HG02938 (cell line): ENCODE results near the gene C9orf50.

Source experiments
- ATAC-seq: cut with Tn5 transposase; IDR thresholded peaks from one replicate; pipeline ENCODE4 v1.9.1; 2021; ENCODE audit warnings: mild to moderate bottlenecking, moderate library complexity; ENCODE audit not compliant: unreplicated experiment

The C9orf50 gene

DNA sequence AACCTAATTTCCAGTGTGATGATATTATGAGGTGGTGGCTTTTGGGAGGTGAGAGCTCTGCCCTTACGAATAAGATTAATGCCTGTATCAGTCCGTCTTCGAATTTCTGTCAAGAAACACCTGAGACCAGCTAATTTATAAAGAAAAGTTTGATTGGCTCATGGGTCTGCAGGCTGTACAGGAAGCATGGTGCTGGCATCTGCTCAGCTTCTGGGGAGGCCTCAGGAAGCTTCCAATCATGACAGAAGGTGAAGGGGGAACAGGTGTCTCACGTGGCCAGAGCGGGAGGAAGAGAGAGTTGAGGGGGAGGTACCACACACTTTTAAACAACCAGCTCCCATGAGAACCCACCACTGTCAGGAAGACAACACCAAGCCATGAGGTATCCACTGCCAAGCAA, 46.9 kb downstream of the C9orf50 start:
- ATAC-seq: no peak

DNA sequence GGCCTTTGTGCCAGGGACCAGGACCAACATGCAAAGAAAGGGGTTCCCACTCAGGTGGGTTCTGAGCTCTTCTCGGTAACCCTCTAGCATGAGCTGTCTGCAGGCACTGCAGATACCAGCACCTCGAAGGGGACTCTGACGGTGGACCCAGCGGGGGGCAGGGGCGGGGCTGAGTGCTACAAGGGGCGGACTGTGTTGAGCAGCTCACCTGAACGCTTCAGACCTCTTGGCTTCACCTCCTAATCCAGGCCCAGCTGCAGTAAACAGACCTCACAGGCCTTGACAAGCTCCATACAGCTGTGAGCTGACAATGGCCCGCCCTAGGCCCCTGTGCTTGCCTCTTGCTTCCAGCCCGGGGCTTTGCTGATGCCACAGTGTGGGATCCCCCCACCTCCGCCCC, 48.4 kb downstream of the C9orf50 start:
- ATAC-seq: no peak

DNA sequence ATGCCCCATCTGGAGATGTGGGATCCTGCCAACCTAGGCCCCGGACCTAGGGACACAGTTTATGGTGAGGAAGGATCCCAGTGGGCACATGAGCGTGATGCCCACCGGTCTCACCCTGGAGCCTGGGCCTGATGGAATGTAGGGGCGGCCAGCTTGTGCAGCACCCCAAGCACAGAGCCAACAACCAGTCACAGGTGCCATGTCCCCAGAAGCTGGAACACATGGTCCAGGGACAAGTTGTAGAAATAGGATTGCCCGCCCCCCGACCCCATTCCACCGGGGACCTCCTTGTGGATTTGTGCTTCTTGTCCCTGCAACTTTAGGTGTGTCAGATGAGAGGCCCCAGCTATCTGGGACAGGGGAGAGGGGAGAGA, 48.9 kb downstream of the C9orf50 start:
- ATAC-seq: no peak

DNA sequence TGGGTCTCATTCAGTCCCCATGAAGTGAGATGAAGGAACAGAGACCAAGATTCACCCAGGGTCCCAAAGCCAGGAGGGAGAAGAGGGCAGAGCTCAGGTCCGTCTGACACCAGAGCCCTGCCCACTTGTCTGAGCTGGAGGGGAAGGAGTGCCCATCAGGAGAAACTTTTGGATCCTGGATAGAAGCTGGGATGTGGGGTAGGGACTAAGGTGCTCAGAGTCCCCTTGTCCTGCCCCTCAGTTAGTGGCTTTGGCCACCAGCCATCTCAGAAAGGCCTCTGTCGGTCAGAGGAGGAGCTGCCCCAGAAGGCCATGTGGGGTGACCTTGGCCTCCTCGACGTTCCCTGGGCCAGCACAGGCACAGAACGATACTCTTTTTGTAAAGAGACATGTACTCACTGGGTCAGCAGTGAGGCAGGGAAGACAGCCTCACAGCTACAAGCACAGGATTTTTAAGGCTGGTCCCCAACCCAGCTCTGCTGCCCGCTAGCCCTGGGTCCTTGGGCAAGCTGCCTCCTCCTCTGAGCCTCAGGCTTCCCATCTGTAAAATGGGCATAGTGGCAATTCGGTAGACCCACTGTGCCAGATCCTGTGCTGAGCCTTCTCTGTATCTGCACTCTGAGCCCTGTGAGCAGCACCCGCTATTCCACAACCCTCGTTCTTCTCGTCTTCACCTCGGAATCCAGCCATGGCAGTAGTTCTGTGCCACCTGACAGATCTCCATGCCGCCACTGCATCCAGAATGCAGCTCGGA, 49.4 kb downstream of the C9orf50 start:
- no peak for ATAC-seq

DNA sequence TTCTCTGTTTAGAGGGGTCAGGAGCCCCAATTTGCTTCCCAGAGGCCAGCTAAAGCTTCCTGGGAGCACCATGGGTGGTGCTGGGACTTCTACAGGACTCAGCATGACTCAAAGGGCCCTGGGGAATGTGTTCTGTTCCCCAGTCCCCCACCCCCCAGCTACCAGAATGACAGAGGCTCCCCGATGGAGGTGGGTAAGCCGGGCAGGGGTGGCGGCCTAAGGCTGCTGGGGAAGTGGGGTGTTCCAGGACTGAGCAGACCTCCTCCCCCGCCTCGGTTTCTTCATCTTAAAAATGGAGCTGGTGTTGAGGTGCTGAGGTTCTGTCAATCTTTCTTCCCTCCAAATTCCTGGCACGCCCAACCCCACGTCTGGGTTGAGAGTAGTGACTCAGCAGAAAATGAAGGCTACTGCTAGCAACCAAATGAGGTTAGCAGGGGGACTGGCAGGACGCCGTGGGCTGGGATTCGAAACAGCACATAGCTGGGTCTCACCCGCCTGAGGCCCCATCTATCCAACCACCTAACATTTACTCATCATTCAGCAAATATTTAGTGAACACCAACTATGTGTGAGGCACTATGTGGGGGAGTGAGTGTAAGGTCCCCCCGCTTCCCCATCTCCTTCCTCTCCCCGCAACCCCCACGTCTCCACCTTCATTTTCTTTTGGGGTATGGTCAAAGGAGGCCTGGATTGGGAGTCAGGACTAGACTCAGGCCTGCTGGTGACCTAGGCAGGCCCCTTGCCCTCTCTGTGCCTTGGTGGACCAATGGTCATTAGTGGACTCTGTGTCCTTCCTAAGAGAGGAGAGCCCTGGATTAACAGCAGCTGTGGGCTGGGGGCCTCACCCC, 50.2 kb downstream of the C9orf50 start:
- ATAC-seq: no peak

GRCh38 chr9:129569502-129570449, 51.1 kb downstream of the C9orf50 start:
- no peak for ATAC-seq

DNA sequence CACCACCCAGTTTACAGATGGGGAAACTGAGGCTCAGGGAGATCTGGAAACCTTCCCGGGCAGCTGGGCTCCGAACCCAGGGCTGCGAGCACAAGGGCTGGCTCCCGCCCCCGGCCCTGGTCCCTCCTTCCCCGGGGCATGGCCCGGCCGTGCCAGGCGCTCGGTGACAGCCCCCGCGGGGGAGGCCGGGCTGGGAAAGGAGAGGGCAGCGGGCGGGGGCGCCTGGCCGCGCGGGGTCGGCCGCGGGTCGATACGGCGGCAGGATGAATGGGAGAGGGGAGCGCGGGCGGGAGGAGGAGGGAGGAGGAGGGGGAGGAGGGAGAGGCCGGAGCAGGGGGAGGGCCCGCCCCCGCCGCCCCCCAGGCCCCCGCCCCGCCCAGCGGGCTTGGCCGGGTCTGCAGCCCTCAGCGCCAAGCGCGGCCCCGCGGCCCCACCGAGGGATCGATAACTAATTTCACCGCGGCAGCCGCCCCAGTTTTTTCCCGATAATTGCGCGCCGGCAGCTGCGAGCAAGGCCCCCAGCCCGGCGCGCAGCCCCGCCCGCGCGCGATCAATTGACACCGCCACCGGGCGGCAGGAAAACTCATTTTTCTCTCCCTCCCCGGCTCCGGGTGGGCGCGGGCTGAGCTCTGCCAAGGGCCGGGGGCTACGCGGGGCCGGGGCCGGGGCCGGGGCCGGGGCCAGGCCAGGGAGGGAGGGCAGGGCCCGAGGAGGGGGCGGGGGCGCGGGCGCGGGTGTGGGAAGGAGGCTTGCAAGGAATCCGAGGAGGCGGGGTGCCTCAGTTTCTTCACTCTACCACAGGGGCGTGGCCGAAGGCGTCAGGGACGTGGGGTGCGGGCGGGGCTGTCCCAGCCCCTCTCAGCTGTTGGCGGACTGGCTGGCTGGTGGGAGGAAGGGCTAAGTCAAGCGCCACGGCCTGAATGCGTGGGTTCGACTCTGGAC, 52.1 kb downstream of the C9orf50 start:
- ATAC-seq: no peak

DNA sequence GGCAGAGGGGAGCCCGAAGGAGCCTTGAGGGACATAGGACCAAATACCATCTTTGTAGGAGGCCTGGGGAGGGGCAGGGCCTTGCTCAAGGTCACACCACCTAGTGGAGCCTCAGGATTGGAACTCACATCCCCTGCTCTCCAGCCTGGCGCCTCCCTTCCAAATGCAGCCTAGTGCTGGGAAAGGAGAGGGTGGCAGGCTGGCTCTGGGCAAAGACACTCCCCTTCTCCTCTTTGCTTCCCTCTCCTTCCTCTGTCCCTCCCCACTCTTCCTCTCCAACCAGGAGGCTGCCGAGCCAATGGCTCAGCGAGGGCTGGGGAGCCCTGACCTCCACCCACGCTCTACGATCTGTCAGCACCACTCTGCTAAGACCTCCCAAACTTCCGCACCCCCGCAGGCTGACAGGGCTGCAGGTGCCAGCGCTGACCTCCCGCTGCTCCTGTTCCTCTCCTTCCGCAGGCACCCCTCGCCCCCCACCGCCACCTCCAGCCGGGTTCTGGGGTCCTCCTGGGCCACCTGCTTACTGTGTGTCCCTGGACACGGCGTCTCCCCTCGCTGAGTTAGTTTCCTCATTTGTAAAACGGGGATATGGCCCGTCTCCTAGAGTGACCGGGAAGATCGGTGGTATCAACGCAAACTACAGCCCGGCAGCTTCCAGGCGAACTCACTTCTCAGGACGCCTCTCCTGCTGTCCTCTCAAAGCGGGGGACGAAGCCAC, 52.9 kb downstream of the C9orf50 start:
- no peak for ATAC-seq

DNA sequence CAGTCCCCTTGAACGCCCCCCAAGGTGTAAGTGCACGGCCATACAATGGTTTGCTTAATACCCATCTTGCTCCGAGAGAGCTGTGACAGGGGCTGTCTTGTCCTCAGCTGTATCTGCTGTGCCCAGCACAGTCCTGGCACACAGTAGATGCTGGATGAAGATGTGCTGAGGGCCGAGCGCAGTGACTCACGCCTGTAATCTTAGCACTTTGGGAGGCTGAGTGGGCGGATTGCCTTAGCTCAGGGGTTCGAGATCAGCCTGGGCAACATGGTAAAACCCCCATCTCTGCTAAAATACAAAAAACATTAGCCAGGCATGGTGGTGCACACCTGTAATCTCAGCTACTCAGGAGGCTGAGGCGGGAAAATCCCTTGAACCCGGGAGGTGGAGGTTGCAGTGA, 53.6 kb downstream of the C9orf50 start:
- no peak for ATAC-seq

- no peak for ATAC-seq
These were observed 54.2 kb downstream of the C9orf50 start for GRCh38 chr9:129566563-129567266.

- ATAC-seq: no peak
These were observed 58.0 kb downstream of the C9orf50 start for GRCh38 chr9:129562917-129563316.

DNA sequence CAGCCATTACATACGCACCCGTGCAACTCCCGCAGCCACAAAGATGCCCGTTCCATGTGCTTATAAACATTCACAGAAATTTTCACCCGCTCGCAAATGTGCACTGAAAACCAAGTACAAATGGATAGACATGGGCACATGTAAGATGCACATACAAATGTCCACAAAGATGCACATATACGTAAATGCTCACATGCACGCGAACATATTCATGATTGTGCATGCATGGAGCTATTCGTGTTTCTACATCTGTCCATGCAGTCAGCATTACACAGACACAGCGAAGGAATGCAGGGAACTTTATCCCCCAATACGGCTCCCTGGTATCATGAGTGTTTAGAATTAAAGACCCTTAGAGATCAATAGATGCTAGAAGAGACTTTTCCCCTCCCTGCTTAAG, 58.4 kb downstream of the C9orf50 start:
- ATAC-seq: no peak
